Panc1 (cell line): ENCODE results near the gene MAPK4. TPM values are rescaled to one million over a fixed set of nuclear protein-coding genes. Genes with fewer than 3 reads are reported as not detected.

ENCODE experiments used
- ATAC-seq: fragments of 200-7000 bp; cut with Tn5 transposase; 2 replicates; pipeline ENCODE4 v1.9.1; 2020; ENCODE audit warnings: mild to moderate bottlenecking, moderate library complexity
- BruUV-seq: library from RNA; stranded (reverse); fragments of 400-500 nt; replicated peaks from 2 replicates; lab custom pipeline; 2021; lab: Mats Ljungman, UMichigan
- CTCF ChIA-PET: fragments of 300-600 bp; sonication (Branson Sonifier 250); formaldehyde crosslinking; loops from one replicate; lab custom pipeline; 2022; ENCODE audit warnings: antibody characterized with exemption; lab: Charles Lee
- POLR2A ChIA-PET: fragments of 300-600 bp; sonication (Branson Sonifier 250); formaldehyde crosslinking; loops from one replicate; lab custom pipeline; 2022; ENCODE audit warnings: antibody characterized with exemption; lab: Charles Lee
- DNase-seq: peaks from one replicate; pipeline ENCODE4 v3.0.0-alpha.2; 2010; ENCODE audit warnings: low read depth, low spot score
- H3K27ac ChIP-seq: 2 replicates; pipeline ENCODE4 v1.5.1; 2011; ENCODE audit warnings: mild to moderate bottlenecking, low read length, inconsistent platforms
- H3K27me3 ChIP-seq: fragments of 200-500 bp; sonication (Bioruptor generic); 2 replicates; pipeline ENCODE4 v1.6.0; 2014; ENCODE audit warnings: low read length, inconsistent platforms; ENCODE audit not compliant: control insufficient read depth, insufficient read depth
- H3K36me3 ChIP-seq: fragments of 200-500 bp; sonication (Bioruptor generic); 2 replicates; pipeline ENCODE4 v1.5.1; 2014; ENCODE audit warnings: inconsistent platforms, mild to moderate bottlenecking, low read length, moderate library complexity; ENCODE audit not compliant: control insufficient read depth, insufficient read depth
- H3K4me1 ChIP-seq: 2 replicates; pipeline ENCODE4 v1.5.1; 2011; ENCODE audit warnings: inconsistent platforms, mild to moderate bottlenecking, low read length, moderate library complexity; ENCODE audit not compliant: control insufficient read depth, insufficient read depth
- H3K4me3 ChIP-seq, 2 experiments: 2 replicates each; pipeline ENCODE4 v1.5.1; 2011 to 2012; ENCODE audit warnings: low read depth in 2 of 2, low read length in 2 of 2, mild to moderate bottlenecking in 2 of 2, inconsistent platforms in 1 of 2, moderate library complexity in 1 of 2
- H3K9me3 ChIP-seq: fragments of 200-500 bp; sonication (Bioruptor generic); 2 replicates; pipeline ENCODE4 v1.5.1; 2014; ENCODE audit warnings: low read depth, mild to moderate bottlenecking, inconsistent platforms, low read length, moderate library complexity; ENCODE audit not compliant: control insufficient read depth, insufficient read depth
- CTCF ChIP-seq: fragments of 450-650 bp; IDR thresholded peaks from 2 replicates; pipeline ENCODE4 v1.5.1; 2017; ENCODE audit warnings: mild to moderate bottlenecking
- POLR2AphosphoS5 ChIP-seq: IDR thresholded peaks from 2 replicates; pipeline ENCODE4 v1.6.1; 2012; ENCODE audit warnings: mild to moderate bottlenecking, low read depth, low read length, moderate library complexity
- SIN3A ChIP-seq: IDR thresholded peaks from 2 replicates; pipeline ENCODE4 v1.6.1; 2012; ENCODE audit warnings: low read depth, mild to moderate bottlenecking, low read length, moderate library complexity, borderline replicate concordance; ENCODE audit not compliant: insufficient read depth
- TCF7L2 ChIP-seq: IDR thresholded peaks from 2 replicates; pipeline ENCODE4 v1.6.1; 2011; ENCODE audit warnings: mild to moderate bottlenecking, low read depth, low read length, inconsistent platforms
- in situ Hi-C: cut with HindIII; loops from 2 replicates; pipeline ENCODE4 v1.10.0; 2016; ENCODE audit warnings: low sequenced_read_pairs, low pct_unique_long_range_greater_than_20kb
- intact Hi-C: fragments of 100-400 bp; cut with micrococcal nuclease; formaldehyde crosslinking; loops from one replicate; pipeline ENCODE4 v1.10.0; 2022; ENCODE audit not compliant: unreplicated experiment
- total RNA-seq: library from RNA; stranded (reverse); gene quantifications from one replicate; pipeline ENCODE4 v1.2.1, GENCODE V29; 2021; ENCODE audit not compliant: unreplicated experiment
- TF ChIP-seq, protein P1 (sequence below), 2 experiments: IDR thresholded peaks; 2 replicates each; pipeline ENCODE4 v1.6.1; 2011 to 2012; ENCODE audit warnings: low read depth in 2 of 2, control low read depth in 1 of 2, low read length in 1 of 2, mild to moderate bottlenecking in 1 of 2, moderate library complexity in 1 of 2; ENCODE audit not compliant: insufficient read depth in 1 of 2

MAPK4 gene
- total RNA-seq, 1 experiment from 2014 or later = not detected

GRCh38 chr18:50696436-50696835 is 136.5 kb downstream of the MAPK4 start:
- Histone ChIP-seq H3K4me3 (no peak overlapping the region), H3K4me1 (no peaks in the 10 kb centered on the region), H3K36me3 (no peaks in the 10 kb centered on the region), H3K27me3 (no peaks in the 10 kb centered on the region), H3K9me3 (no peaks in the 10 kb centered on the region), H3K27ac (no peak overlapping the region)
- no peak for DNase-seq
- CTCF ChIA-PET = no interaction called here
- intact Hi-C loops = no loop called here
- TF ChIP-seq TCF7L2 (no peak), CTCF (no peak), SIN3A (no peak), POLR2AphosphoS5 (no peak)
- TF ChIP-seq, protein P1, sequence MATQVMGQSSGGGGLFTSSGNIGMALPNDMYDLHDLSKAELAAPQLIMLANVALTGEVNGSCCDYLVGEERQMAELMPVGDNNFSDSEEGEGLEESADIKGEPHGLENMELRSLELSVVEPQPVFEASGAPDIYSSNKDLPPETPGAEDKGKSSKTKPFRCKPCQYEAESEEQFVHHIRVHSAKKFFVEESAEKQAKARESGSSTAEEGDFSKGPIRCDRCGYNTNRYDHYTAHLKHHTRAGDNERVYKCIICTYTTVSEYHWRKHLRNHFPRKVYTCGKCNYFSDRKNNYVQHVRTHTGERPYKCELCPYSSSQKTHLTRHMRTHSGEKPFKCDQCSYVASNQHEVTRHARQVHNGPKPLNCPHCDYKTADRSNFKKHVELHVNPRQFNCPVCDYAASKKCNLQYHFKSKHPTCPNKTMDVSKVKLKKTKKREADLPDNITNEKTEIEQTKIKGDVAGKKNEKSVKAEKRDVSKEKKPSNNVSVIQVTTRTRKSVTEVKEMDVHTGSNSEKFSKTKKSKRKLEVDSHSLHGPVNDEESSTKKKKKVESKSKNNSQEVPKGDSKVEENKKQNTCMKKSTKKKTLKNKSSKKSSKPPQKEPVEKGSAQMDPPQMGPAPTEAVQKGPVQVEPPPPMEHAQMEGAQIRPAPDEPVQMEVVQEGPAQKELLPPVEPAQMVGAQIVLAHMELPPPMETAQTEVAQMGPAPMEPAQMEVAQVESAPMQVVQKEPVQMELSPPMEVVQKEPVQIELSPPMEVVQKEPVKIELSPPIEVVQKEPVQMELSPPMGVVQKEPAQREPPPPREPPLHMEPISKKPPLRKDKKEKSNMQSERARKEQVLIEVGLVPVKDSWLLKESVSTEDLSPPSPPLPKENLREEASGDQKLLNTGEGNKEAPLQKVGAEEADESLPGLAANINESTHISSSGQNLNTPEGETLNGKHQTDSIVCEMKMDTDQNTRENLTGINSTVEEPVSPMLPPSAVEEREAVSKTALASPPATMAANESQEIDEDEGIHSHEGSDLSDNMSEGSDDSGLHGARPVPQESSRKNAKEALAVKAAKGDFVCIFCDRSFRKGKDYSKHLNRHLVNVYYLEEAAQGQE (IDR thresholded peaks at IDR 0.05; ENCODE audit: insufficient read depth in 1 of 2, low read depth in 2 of 2, low read length in 1 of 2) = no peak
- POLR2A ChIA-PET = no interaction called here
- BruUV-seq = no TSS peak
- in situ Hi-C loops = no loop called here
- no peak for ATAC-seq

GRCh38 chr18:50696929-50697328 is 137.0 kb downstream of the MAPK4 start:
- no TSS peak for BruUV-seq
- DNase-seq (no peak), ATAC-seq (no peak)
- no peaks in the 10 kb centered on the region for H3K36me3 ChIP-seq
- TF ChIP-seq TCF7L2 (no peak), POLR2AphosphoS5 (no peak), CTCF (no peak), SIN3A (no peak)
- TF ChIP-seq, protein P1 (IDR thresholded peaks at IDR 0.05; ENCODE audit: insufficient read depth in 1 of 2, low read depth in 2 of 2, low read length in 1 of 2) = no peak
- in situ Hi-C loops = no loop called here
- no peak overlapping the region for H3K4me3 ChIP-seq
- no peaks in the 10 kb centered on the region for H3K27me3 ChIP-seq
- H3K4me1 ChIP-seq = no peaks in the 10 kb centered on the region
- no peaks in the 10 kb centered on the region for H3K9me3 ChIP-seq
- intact Hi-C loops = no loop called here
- CTCF ChIA-PET = no interaction called here
- H3K27ac ChIP-seq = no peak overlapping the region
- POLR2A ChIA-PET = no interaction called here
